IPS-15b (cell line): ENCODE results near the gene IL17A.

ENCODE experiments used
- H3K27me3 ChIP-seq: one replicate; pipeline ENCODE4 v1.6.1; 2013; ENCODE audit warnings: low read length; ENCODE audit not compliant: control insufficient read depth, insufficient read depth
- H3K36me3 ChIP-seq: one replicate; pipeline ENCODE4 v1.6.1; 2013; ENCODE audit warnings: low read length; ENCODE audit not compliant: control insufficient read depth, insufficient read depth
- H3K4me1 ChIP-seq: one replicate; pipeline ENCODE4 v1.6.1; 2013; ENCODE audit warnings: mild to moderate bottlenecking, low read length; ENCODE audit not compliant: control insufficient read depth, insufficient read depth
- H3K4me3 ChIP-seq: one replicate; pipeline ENCODE4 v1.5.1; 2013; ENCODE audit warnings: low read depth, low read length
- H3K9ac ChIP-seq: one replicate; pipeline ENCODE4 v1.6.1; 2013; ENCODE audit warnings: low read depth, mild to moderate bottlenecking, low read length
- H3K9me3 ChIP-seq: one replicate; pipeline ENCODE4 v1.6.1; 2013; ENCODE audit warnings: mild to moderate bottlenecking, low read length; ENCODE audit not compliant: control insufficient read depth, insufficient read depth

Gene IL17A

GRCh38 chr6:52227495-52227894, 41.3 kb downstream of the IL17A start:
- Histone ChIP-seq H3K9me3 (no peaks in the 10 kb centered on the region), H3K36me3 (no peaks in the 10 kb centered on the region), H3K4me3 (no peak overlapping the region), H3K27me3 (no peaks in the 10 kb centered on the region), H3K9ac (no peak overlapping the region), H3K4me1 (no peaks in the 10 kb centered on the region)

- Histone ChIP-seq H3K9me3 (no peaks in the 10 kb centered on the region), H3K27me3 (no peaks in the 10 kb centered on the region), H3K4me1 (peaks cover 4% of the 10 kb centered on the region), H3K9ac (no peak overlapping the region), H3K36me3 (no peaks in the 10 kb centered on the region), H3K4me3 (no peak overlapping the region)
Measured at GRCh38 chr6:52230685-52231084, 44.5 kb downstream of the IL17A start.

DNA sequence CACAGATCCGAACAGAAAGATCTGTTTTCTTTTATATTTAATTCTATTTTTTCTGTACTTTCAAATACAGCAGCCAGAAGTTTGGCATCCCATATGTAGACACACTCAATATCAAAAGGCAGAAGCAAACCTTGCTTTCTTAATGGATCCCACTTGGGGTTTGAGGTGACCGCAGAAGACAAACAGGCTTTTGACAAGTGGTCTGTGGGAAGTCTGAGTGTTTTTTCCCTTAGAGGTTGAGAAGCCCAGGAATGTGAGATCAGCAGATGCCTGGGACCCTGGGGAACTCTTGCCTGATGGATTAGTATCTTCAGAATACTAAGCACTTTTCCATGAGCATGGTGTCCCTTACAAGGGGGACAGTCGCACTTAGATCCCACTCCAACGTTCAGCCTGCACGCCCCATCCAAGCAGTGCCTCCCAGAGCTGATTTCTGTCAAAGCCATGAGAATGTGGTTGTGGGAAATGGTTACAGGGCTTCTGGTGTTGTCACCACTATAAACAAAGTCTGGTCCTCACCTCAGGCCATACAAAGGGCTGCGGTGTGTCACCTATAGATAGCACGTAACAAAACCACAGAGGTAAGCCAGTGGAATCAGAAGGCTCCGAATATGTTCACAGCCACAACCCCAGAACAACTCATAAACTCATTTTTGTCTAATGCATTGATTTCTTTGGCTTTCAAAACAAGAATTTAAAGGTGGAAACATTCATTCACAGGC, 45.4 kb downstream of the IL17A start:
- no peaks in the 10 kb centered on the region for H3K9me3 ChIP-seq
- H3K4me3 ChIP-seq, result no peak overlapping the region
- H3K4me1 ChIP-seq, result peaks cover 4% of the 10 kb centered on the region
- H3K36me3 ChIP-seq, result no peaks in the 10 kb centered on the region
- no peak overlapping the region for H3K9ac ChIP-seq
- H3K27me3 ChIP-seq, result no peaks in the 10 kb centered on the region

DNA sequence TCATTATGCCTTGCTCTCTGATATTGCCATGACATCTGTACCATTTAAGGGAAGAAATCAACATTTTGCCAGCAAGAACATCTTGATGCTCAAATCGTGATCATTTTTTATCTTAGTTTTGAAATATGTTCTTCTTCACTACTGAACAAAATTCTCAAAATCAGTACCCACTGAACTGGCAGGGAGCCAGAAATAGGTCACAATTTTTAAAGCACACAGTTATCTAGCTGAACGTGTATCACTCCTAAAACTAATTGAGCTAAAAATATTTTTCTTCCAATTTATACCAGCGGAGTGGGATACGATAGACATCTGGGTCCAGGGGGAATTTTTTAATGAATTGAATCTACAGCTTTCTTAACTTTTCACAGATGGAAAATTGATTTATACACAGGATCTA, 46.8 kb downstream of the IL17A start:
- Histone ChIP-seq H3K27me3 (no peaks in the 10 kb centered on the region), H3K36me3 (no peaks in the 10 kb centered on the region), H3K9ac (no peak overlapping the region), H3K4me1 (peaks cover 4% of the 10 kb centered on the region), H3K4me3 (no peak overlapping the region), H3K9me3 (no peaks in the 10 kb centered on the region)

DNA sequence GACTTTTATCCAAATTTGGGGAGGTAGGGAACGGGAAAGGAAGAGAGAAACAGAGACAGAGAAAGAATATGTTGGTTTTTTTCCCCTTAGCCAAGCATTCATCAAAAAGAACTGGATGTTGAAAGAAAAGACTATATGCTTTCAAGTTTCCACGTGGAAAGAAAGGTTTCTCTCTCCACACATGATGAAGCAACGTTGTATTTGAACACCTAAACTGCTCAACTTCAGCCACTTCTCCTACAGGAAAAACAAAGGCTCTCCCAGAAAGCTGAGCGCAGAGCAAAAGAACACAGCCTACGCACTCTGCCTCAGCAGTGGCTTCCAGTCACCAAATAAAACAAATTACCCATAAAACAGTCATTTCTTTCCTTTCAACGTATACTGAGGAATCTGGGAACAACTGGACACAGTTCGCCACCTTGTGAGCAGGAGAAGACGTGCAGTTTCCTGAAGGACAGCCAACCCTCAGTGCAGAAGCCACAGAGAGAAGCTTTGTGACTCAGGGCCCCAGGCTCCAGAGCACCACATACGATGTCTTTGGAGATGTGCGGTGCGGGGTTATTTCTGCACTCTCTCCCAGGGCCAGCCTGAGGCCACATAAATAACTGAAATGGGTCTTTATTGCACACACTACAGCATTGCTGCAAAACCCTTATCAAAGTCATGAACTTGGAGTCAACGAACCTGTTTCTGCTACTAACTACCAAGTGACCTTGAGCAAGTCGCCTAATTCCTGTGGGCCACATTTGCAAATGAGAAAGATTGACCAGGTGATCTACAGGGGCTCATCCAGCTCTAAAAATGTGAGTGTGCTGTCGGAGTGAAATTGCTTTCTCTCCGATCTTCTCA, 48.0 kb downstream of the IL17A start:
- H3K9ac ChIP-seq, result no peak overlapping the region
- H3K4me3 ChIP-seq, result no peak overlapping the region
- H3K36me3 ChIP-seq, result no peaks in the 10 kb centered on the region
- H3K27me3 ChIP-seq, result no peaks in the 10 kb centered on the region
- no peaks in the 10 kb centered on the region for H3K9me3 ChIP-seq
- peaks cover 4% of the 10 kb centered on the region for H3K4me1 ChIP-seq
